ENCODE measurements around the gene TMEM204.

Gene TMEM204

GRCh38 chr16:1489077-1489476 is 44.4 kb upstream of the TMEM204 start:
- TF ChIP-seq CTCF (IDR thresholded peaks at IDR 0.05; ENCODE audit: control extremely low read depth, extremely low read depth, low read depth, missing control alignments) = no peak
- ChIA-PET POLR2A (no interaction called here), CTCF (no interaction called here)
- DNase-seq (ENCODE audit: extremely low spot score) = no peak

GRCh38 chr16:1491327-1491726 is 42.1 kb upstream of the TMEM204 start:
- ChIA-PET CTCF (interaction anchor here (0.6 kb wide), 1 partner anchor 131 kb away, joined by 3 read pairs; no protein-coding TSS in a partner anchor), POLR2A (no interaction called here)
- no peak for TF ChIP-seq CTCF (IDR thresholded peaks at IDR 0.05; ENCODE audit: control extremely low read depth, extremely low read depth, low read depth, missing control alignments)
- DNase-seq (ENCODE audit: extremely low spot score) = no peak

GRCh38 chr16:1492082-1492922 is 41.2 kb upstream of the TMEM204 start:
- ChIA-PET CTCF (interaction anchor here (0.6 kb wide), 1 partner anchor 132 kb away, joined by 3 read pairs; no protein-coding TSS in a partner anchor), POLR2A (interaction anchor here (0.6 kb wide), 1 partner anchor 868 kb away, joined by 5 read pairs; no protein-coding TSS in a partner anchor)
- no peak for TF ChIP-seq CTCF (IDR thresholded peaks at IDR 0.05; ENCODE audit: control extremely low read depth, extremely low read depth, low read depth, missing control alignments)
- no peak for DNase-seq (ENCODE audit: extremely low spot score)

GRCh38 chr16:1492923-1493745 is 40.3 kb upstream of the TMEM204 start, which contains the start of gene TELO2:
Gene TELO2, plus strand, starts transcription at chr16:1493360. Its CDS starts 922 bp downstream, at chr16:1494282.
- CTCF ChIA-PET = no interaction called here
- peak; percentile 99 for DNase-seq (ENCODE audit: extremely low spot score)
- POLR2A ChIA-PET = interaction anchor here (0.6 kb wide), 1 partner anchor 867 kb away, joined by 5 read pairs; no protein-coding TSS in a partner anchor
- no peak for TF ChIP-seq CTCF (IDR thresholded peaks at IDR 0.05; ENCODE audit: control extremely low read depth, extremely low read depth, low read depth, missing control alignments)

- CTCF ChIA-PET = no interaction called here
- POLR2A ChIA-PET = no interaction called here
- no peak for TF ChIP-seq CTCF (IDR thresholded peaks at IDR 0.05; ENCODE audit: control extremely low read depth, extremely low read depth, low read depth, missing control alignments)
- peak; percentile 54 for DNase-seq (ENCODE audit: extremely low spot score)
Measured at GRCh38 chr16:1493746-1494094, 39.7 kb upstream of the TMEM204 start.

- peak; percentile 16 for TF ChIP-seq CTCF (IDR thresholded peaks at IDR 0.05; ENCODE audit: control extremely low read depth, extremely low read depth, low read depth, missing control alignments)
- no peak for DNase-seq (ENCODE audit: extremely low spot score)
- POLR2A ChIA-PET = no interaction called here
- CTCF ChIA-PET = no interaction called here
Measured at GRCh38 chr16:1494129-1494640, 39.3 kb upstream of the TMEM204 start.
